ENCODE measurements around the gene ADD2. TPM values are rescaled to one million over a fixed set of nuclear protein-coding genes. Genes with fewer than 3 reads are reported as not detected.

Gene ADD2
- total RNA-seq, 2 donors from 2014 or later = 14.8 to 53.0 TPM

DNA sequence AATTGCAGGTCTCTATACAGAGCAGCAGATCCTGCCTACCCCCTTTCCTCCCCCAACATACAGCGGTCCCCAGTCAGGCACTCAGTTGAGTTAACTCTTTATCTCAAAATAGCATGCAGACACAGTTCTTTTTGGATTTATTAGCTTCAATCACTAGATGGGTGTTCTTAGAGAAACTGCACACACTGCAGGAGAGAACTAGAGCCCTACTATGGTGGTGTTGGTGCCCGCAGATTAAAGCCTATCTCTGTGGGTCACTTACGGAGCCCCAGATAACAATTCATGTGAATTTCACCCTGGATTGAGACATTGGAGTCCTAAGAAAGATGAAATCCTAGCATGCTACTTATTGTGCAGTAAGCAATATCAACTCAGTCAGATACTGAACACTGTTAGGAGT lies 11.9 kb downstream of the ADD2 start:
- no peak for TF ChIP-seq CTCF (conservative IDR thresholded peaks at IDR 0.05)
- Mint-ChIP-seq H3K4me3 (no peak overlapping the region), H3K9me3 (no peaks in the 10 kb centered on the region), H3K4me1 (peaks cover 2% of the 10 kb centered on the region), H3K27me3 (ENCODE audit: insufficient read depth) (peaks cover 30% of the 10 kb centered on the region), H3K36me3 (ENCODE audit: low read depth) (no peaks in the 10 kb centered on the region), H3K27ac (no peak overlapping the region)
- peaks cover 6% of the 10 kb centered on the region for H3K27me3 ChIP-seq (ENCODE audit: control insufficient read depth, insufficient read depth, low read length, poor library complexity, severe bottlenecking)
- no peak for DNase-seq
- 88 to 90% methylated on average over 3 of the region's 3 CpGs for WGBS, 2 experiments (ENCODE audit: insufficient coverage in 1 of 2, insufficient read length in 1 of 2)
- H3K36me3 ChIP-seq (ENCODE audit: control insufficient read depth, insufficient read depth, low read length) = no peaks in the 10 kb centered on the region
- no peak overlapping the region for H3K4me3 ChIP-seq (ENCODE audit: low read length)
- H3K27ac ChIP-seq (ENCODE audit: low read depth, low read length) = no peak overlapping the region
- no peak overlapping the region for H3K9ac ChIP-seq (ENCODE audit: extremely low read depth, low read length, poor library complexity, severe bottlenecking)
- H3K9me3 ChIP-seq (ENCODE audit: control insufficient read depth, low read length) = no peaks in the 10 kb centered on the region
- H3K4me1 ChIP-seq (ENCODE audit: control insufficient read depth, insufficient read depth, low read length) = no peaks in the 10 kb centered on the region

GRCh38 chr2:70753902-70754301 lies 14.1 kb downstream of the ADD2 start:
- H3K4me1 Mint-ChIP-seq = peaks cover 4% of the 10 kb centered on the region
- DNase-seq = no peak
- H3K27me3 Mint-ChIP-seq (ENCODE audit: insufficient read depth) = peaks cover 35% of the 10 kb centered on the region
- no peaks in the 10 kb centered on the region for H3K9me3 Mint-ChIP-seq
- Histone ChIP-seq H3K27ac (ENCODE audit: low read depth, low read length) (no peak overlapping the region), H3K27me3 (ENCODE audit: control insufficient read depth, insufficient read depth, low read length, poor library complexity, severe bottlenecking) (peaks cover 6% of the 10 kb centered on the region), H3K4me1 (ENCODE audit: control insufficient read depth, insufficient read depth, low read length) (no peaks in the 10 kb centered on the region), H3K36me3 (ENCODE audit: control insufficient read depth, insufficient read depth, low read length) (no peaks in the 10 kb centered on the region), H3K9me3 (ENCODE audit: control insufficient read depth, low read length) (no peaks in the 10 kb centered on the region), H3K9ac (ENCODE audit: extremely low read depth, low read length, poor library complexity, severe bottlenecking) (no peak overlapping the region), H3K4me3 (ENCODE audit: low read length) (no peak overlapping the region)
- no peak overlapping the region for H3K4me3 Mint-ChIP-seq
- WGBS, 2 experiments (ENCODE audit: insufficient coverage in 1 of 2, insufficient read length in 1 of 2) = 80 to 81% methylated on average over 3 to 4 of the region's 4 CpGs
- no peak for TF ChIP-seq CTCF (conservative IDR thresholded peaks at IDR 0.05)
- no peak overlapping the region for H3K27ac Mint-ChIP-seq
- no peaks in the 10 kb centered on the region for H3K36me3 Mint-ChIP-seq (ENCODE audit: low read depth)

- Histone ChIP-seq H3K9me3 (ENCODE audit: control insufficient read depth, low read length) (no peaks in the 10 kb centered on the region), H3K4me1 (ENCODE audit: control insufficient read depth, insufficient read depth, low read length) (no peaks in the 10 kb centered on the region), H3K27ac (ENCODE audit: low read depth, low read length) (no peak overlapping the region), H3K9ac (ENCODE audit: extremely low read depth, low read length, poor library complexity, severe bottlenecking) (no peak overlapping the region), H3K36me3 (ENCODE audit: control insufficient read depth, insufficient read depth, low read length) (no peaks in the 10 kb centered on the region), H3K27me3 (ENCODE audit: control insufficient read depth, insufficient read depth, low read length, poor library complexity, severe bottlenecking) (peaks cover 6% of the 10 kb centered on the region), H3K4me3 (ENCODE audit: low read length) (no peak overlapping the region)
- H3K4me3 Mint-ChIP-seq = no peak overlapping the region
- no peaks in the 10 kb centered on the region for H3K36me3 Mint-ChIP-seq (ENCODE audit: low read depth)
- peaks cover 30% of the 10 kb centered on the region for H3K27me3 Mint-ChIP-seq (ENCODE audit: insufficient read depth)
- H3K9me3 Mint-ChIP-seq = no peaks in the 10 kb centered on the region
- no peak for TF ChIP-seq CTCF (conservative IDR thresholded peaks at IDR 0.05)
- H3K27ac Mint-ChIP-seq = no peak overlapping the region
- DNase-seq = no peak
- H3K4me1 Mint-ChIP-seq = peaks cover 5% of the 10 kb centered on the region
These were observed 15.0 kb downstream of the ADD2 start for GRCh38 chr2:70753031-70753430.
